A549 (cell line): Measurements from ENCODE around the gene POLR1B.
"Not testable (repeated sequence)": the region's sequence is repeated elsewhere in the genome, so short reads cannot be mapped to it uniquely, and the experiment has no call there.

Experiments used
- HDAC2 ChIP-seq: fragments of 200-600 bp; sonication (generic); IDR thresholded peaks from 2 replicates; pipeline ENCODE4 v1.6.1; 2016
- TF ChIP-seq, protein P1 (sequence below): fragments of >200 bp; sonication (Bioruptor Twin); formaldehyde crosslinking; IDR thresholded peaks from 3 replicates; pipeline ENCODE4 v1.5.1; 2016

DNA sequence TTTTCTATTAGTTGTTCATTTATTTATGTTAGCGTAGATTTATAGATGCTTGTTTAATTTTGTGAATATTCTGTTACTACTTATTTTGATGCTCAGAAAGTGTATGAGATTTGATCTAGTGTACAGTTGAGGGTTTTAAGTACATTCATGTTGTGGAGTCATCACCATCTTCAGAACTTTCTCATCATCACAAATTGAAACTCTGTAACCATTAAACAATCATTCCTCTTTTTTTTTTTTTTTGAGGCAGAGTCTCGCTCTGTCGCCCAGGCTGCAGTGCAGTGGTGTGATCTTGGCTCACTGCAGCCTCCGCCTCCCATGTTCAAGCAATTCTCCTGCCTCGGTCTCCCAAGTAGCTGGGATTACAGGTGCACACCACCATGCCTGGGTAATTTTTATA is 24.2 kb downstream of the POLR1B start:
- TF ChIP-seq HDAC2 = not testable (repeated sequence)
- TF ChIP-seq, protein P1, sequence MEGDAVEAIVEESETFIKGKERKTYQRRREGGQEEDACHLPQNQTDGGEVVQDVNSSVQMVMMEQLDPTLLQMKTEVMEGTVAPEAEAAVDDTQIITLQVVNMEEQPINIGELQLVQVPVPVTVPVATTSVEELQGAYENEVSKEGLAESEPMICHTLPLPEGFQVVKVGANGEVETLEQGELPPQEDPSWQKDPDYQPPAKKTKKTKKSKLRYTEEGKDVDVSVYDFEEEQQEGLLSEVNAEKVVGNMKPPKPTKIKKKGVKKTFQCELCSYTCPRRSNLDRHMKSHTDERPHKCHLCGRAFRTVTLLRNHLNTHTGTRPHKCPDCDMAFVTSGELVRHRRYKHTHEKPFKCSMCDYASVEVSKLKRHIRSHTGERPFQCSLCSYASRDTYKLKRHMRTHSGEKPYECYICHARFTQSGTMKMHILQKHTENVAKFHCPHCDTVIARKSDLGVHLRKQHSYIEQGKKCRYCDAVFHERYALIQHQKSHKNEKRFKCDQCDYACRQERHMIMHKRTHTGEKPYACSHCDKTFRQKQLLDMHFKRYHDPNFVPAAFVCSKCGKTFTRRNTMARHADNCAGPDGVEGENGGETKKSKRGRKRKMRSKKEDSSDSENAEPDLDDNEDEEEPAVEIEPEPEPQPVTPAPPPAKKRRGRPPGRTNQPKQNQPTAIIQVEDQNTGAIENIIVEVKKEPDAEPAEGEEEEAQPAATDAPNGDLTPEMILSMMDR = not testable (repeated sequence)
